ENCODE data around the gene HSD3B1.
"Not testable (repeated sequence)": the region's sequence is repeated elsewhere in the genome, so short reads cannot be mapped to it uniquely, and the experiment has no call there.

DNA sequence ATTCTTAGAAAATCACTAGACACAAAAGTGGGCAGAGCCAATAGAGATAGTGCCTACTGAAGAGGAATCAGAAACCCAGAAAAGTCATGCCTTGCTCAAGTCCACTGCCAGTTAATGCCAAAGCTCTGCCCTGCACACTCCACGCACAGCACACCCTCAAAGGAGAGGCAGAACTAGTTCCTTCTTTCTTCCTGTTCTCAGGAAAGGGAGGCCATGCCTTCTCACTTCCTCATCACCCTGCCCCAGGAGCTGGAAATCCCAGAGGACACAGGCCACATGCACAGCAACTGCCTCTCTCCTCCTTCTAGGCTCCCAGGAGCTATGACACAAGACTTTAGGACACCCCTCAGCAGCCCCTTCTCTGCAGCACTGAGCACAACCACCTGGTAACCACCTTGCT lies 45.6 kb downstream of the HSD3B1 start:
- not testable (repeated sequence) for TF ChIP-seq POLR2A, CTCF (IDR thresholded peaks at IDR 0.05)
